SU-DHL-6 (cell line): ENCODE measurements around the gene RAP1B.

ENCODE experiments used
- H2AFZ ChIP-seq: fragments of 200-600 bp; sonication (generic); 2 replicates; pipeline ENCODE4 v1.6.1; 2014; ENCODE audit warnings: low read depth, mild to moderate bottlenecking, moderate library complexity, mixed read lengths, antibody characterized with exemption, low read length; ENCODE audit not compliant: severe bottlenecking
- H3F3A ChIP-seq: fragments of 200-600 bp; shearing (Covaris generic); 2 replicates; pipeline ENCODE4 v1.6.0; 2016; ENCODE audit warnings: antibody characterized with exemption, mild to moderate bottlenecking; ENCODE audit not compliant: insufficient read depth
- H3K27ac ChIP-seq: fragments of 200-600 bp; sonication (generic); 2 replicates; pipeline ENCODE4 v1.5.1; 2016; ENCODE audit warnings: low read depth, mild to moderate bottlenecking, low read length, moderate library complexity, mixed read lengths
- H3K27me3 ChIP-seq: fragments of 200-600 bp; sonication (generic), shearing (Covaris generic); 2 replicates; pipeline ENCODE4 v1.6.0; 2014; ENCODE audit warnings: mild to moderate bottlenecking, low read length
- H3K36me3 ChIP-seq: fragments of 200-600 bp; sonication (generic); 2 replicates; pipeline ENCODE4 v1.6.1; 2014; ENCODE audit warnings: mild to moderate bottlenecking, low read length, mixed read lengths
- H3K4me2 ChIP-seq: fragments of 300-600, 200-600 bp; shearing (Covaris generic), sonication (generic); 2 replicates; pipeline ENCODE4 v1.6.0; 2014; ENCODE audit warnings: low read length, low read depth, mild to moderate bottlenecking; ENCODE audit not compliant: poor library complexity, severe bottlenecking
- H3K4me3 ChIP-seq: fragments of 200-600 bp; sonication (generic); 2 replicates; pipeline ENCODE4 v1.5.1; 2014; ENCODE audit warnings: antibody characterized with exemption, low read length, mild to moderate bottlenecking, mixed read lengths; ENCODE audit not compliant: insufficient read depth, poor library complexity, severe bottlenecking
- H3K79me2 ChIP-seq: fragments of 200-600 bp; sonication (generic); 2 replicates; pipeline ENCODE4 v1.6.1; 2014; ENCODE audit warnings: mild to moderate bottlenecking, low read length, moderate library complexity; ENCODE audit not compliant: insufficient read depth
- H3K9ac ChIP-seq: fragments of 200-600 bp; sonication (generic); 2 replicates; pipeline ENCODE4 v1.7.0; 2014; ENCODE audit warnings: mild to moderate bottlenecking, low read length
- H3K9me2 ChIP-seq: fragments of 200-600 bp; sonication (generic); replicated peaks from 2 replicates; pipeline ENCODE4 v1.6.1; 2014; ENCODE audit warnings: low read length; ENCODE audit not compliant: insufficient read depth
- H3K9me3 ChIP-seq: fragments of 200-600 bp; sonication (generic); 2 replicates; pipeline ENCODE4 v1.6.1; 2014; ENCODE audit warnings: low read length, mixed read lengths; ENCODE audit not compliant: insufficient read depth
- H4K20me1 ChIP-seq: fragments of 200-600 bp; sonication (generic); 2 replicates; pipeline ENCODE4 v1.6.1; 2014; ENCODE audit warnings: low read depth, mild to moderate bottlenecking, antibody characterized with exemption, low read length, moderate library complexity, mixed read lengths
- EZH2phosphoT487 ChIP-seq: fragments of 200-600 bp; sonication (generic), shearing (Covaris generic); conservative IDR thresholded peaks from 2 replicates; pipeline ENCODE4 v1.6.1; 2018; ENCODE audit warnings: mild to moderate bottlenecking, antibody characterized with exemption, low read length, moderate library complexity, mixed read lengths
- TF ChIP-seq, protein P1 (sequence below): fragments of 200-600 bp; sonication (generic); IDR thresholded peaks from one replicate; pipeline ENCODE4 v1.5.1; 2017; ENCODE audit warnings: antibody characterized with exemption, mild to moderate bottlenecking, low read length, moderate library complexity; ENCODE audit not compliant: insufficient read depth, poor library complexity, severe bottlenecking

The RAP1B gene

DNA sequence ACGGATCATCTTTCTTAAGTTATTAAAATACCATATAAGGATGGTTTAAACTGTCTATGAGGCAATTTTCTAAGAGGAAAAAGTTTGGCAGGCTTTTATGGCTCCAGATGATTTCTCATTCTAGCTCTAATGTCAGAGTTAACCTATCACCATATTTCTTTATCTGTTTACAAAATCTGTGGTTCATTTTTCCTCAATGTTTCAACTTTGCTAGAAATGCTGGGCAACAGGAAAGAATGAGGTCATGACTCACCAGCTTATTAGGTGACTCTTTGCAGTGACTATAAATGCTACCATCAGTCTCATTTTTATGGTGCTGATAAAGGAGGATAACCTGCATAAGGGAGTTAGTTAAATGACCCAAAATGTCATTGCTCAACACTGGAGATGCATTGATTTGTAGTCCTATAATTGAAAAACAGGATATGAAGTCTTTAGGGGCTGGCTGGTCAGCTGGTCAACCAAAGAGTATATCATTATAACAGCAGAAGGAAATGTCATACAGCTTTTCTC lies 45.3 kb upstream of the RAP1B start:
- no peak overlapping the region for H3K4me2 ChIP-seq
- H3K9ac ChIP-seq = no peak overlapping the region
- H4K20me1 ChIP-seq = no peaks in the 10 kb centered on the region
- H3F3A ChIP-seq = no peaks in the 10 kb centered on the region
- TF ChIP-seq EZH2phosphoT487 = no peak
- TF ChIP-seq, protein P1, sequence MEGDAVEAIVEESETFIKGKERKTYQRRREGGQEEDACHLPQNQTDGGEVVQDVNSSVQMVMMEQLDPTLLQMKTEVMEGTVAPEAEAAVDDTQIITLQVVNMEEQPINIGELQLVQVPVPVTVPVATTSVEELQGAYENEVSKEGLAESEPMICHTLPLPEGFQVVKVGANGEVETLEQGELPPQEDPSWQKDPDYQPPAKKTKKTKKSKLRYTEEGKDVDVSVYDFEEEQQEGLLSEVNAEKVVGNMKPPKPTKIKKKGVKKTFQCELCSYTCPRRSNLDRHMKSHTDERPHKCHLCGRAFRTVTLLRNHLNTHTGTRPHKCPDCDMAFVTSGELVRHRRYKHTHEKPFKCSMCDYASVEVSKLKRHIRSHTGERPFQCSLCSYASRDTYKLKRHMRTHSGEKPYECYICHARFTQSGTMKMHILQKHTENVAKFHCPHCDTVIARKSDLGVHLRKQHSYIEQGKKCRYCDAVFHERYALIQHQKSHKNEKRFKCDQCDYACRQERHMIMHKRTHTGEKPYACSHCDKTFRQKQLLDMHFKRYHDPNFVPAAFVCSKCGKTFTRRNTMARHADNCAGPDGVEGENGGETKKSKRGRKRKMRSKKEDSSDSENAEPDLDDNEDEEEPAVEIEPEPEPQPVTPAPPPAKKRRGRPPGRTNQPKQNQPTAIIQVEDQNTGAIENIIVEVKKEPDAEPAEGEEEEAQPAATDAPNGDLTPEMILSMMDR = no peak
- H3K9me2 ChIP-seq = no peaks in the 10 kb centered on the region
- H3K36me3 ChIP-seq = no peaks in the 10 kb centered on the region
- no peaks in the 10 kb centered on the region for H3K27me3 ChIP-seq
- H3K4me3 ChIP-seq = no peak overlapping the region
- H2AFZ ChIP-seq = no peak overlapping the region
- no peaks in the 10 kb centered on the region for H3K9me3 ChIP-seq
- H3K27ac ChIP-seq = no peak overlapping the region
- no peaks in the 10 kb centered on the region for H3K79me2 ChIP-seq

DNA sequence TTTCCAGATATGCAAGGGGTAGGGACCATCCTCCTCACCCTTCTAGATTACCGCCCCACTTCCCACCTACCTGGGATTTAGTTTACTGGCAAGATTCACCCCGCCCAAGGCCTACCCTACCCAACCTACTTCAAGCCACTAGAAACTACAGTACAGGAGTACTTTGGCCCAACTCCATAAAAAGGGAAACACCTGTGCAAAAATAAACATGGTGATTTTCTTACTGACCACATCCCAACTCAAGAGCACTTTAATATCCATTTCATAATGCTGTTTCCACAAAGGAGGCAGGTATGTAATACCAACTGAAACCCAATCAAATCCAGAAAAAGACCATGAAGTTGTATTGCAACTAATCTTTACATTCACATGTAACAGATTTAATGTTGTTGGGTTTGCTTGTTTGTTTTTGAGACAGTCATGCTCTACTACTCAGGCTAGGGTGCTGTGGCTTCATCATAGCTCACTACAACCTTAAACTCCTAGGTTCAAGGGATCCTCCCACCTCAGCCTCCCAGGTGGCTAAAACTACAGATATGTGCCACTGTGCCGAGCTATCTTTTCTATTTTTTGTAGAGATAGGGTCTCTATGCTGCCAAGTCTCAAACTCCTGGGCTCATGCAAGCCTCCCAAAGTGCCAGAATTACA lies 41.7 kb upstream of the RAP1B start:
- Histone ChIP-seq H3K9me3 (no peaks in the 10 kb centered on the region), H2AFZ (no peak overlapping the region), H3K27ac (no peak overlapping the region), H3K27me3 (no peaks in the 10 kb centered on the region), H3K4me3 (no peak overlapping the region), H3K9ac (no peak overlapping the region), H3K79me2 (no peaks in the 10 kb centered on the region), H3K4me2 (no peak overlapping the region), H3K9me2 (no peaks in the 10 kb centered on the region), H4K20me1 (no peaks in the 10 kb centered on the region), H3K36me3 (no peaks in the 10 kb centered on the region), H3F3A (no peaks in the 10 kb centered on the region)
- TF ChIP-seq EZH2phosphoT487 = no peak
- TF ChIP-seq, protein P1 = no peak

DNA sequence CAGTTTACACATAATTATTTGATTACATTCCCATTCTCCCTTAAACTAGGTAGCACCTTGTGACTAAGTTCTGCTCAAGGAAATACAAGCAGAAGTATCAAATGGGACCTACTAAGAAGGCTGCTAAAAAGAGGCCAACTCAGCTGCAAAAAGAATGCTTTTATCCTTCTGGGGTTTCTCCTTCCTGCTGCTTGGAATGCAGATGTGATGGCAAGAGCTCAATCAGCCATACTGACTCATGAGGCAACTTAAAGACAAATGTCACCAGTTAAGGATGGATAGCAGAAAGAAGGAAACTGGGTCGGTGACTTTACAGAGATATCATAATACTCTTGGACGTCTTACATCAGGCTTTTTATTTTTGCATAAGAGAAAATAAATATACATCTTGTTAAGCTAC lies 38.0 kb upstream of the RAP1B start:
- H3K9me2 ChIP-seq = no peaks in the 10 kb centered on the region
- H3K27me3 ChIP-seq = no peaks in the 10 kb centered on the region
- no peak overlapping the region for H3K9ac ChIP-seq
- H3K79me2 ChIP-seq = no peaks in the 10 kb centered on the region
- no peak overlapping the region for H3K27ac ChIP-seq
- H3K36me3 ChIP-seq = no peaks in the 10 kb centered on the region
- TF ChIP-seq, protein P1 = no peak
- H4K20me1 ChIP-seq = no peaks in the 10 kb centered on the region
- no peak overlapping the region for H3K4me2 ChIP-seq
- H3K9me3 ChIP-seq = no peaks in the 10 kb centered on the region
- H3F3A ChIP-seq = no peaks in the 10 kb centered on the region
- H3K4me3 ChIP-seq = no peak overlapping the region
- H2AFZ ChIP-seq = no peak overlapping the region
